Measurements from ENCODE around the gene CACNG5. TPM values are rescaled to one million over a fixed set of nuclear protein-coding genes. Genes with fewer than 3 reads are reported as not detected.

Gene CACNG5
- total RNA-seq, 1 donor from 2014 or later = not detected

GRCh38 chr17:66850692-66851091 is 15.8 kb downstream of the CACNG5 start:
- Mint-ChIP-seq H3K27ac (ENCODE audit: unreplicated experiment) (no peak overlapping the region), H3K4me3 (ENCODE audit: unreplicated experiment) (no peak overlapping the region), H3K4me1 (ENCODE audit: unreplicated experiment) (no peaks in the 10 kb centered on the region), H3K27me3 (ENCODE audit: unreplicated experiment) (peaks cover 27% of the 10 kb centered on the region), H3K9me3 (ENCODE audit: unreplicated experiment) (peaks cover 8% of the 10 kb centered on the region), H3K36me3 (ENCODE audit: unreplicated experiment) (no peaks in the 10 kb centered on the region)
- TF ChIP-seq CTCF (IDR thresholded peaks at IDR 0.05) = no peak
- DNase-seq (ENCODE audit: extremely low spot score, unreplicated experiment) = no peak

DNA sequence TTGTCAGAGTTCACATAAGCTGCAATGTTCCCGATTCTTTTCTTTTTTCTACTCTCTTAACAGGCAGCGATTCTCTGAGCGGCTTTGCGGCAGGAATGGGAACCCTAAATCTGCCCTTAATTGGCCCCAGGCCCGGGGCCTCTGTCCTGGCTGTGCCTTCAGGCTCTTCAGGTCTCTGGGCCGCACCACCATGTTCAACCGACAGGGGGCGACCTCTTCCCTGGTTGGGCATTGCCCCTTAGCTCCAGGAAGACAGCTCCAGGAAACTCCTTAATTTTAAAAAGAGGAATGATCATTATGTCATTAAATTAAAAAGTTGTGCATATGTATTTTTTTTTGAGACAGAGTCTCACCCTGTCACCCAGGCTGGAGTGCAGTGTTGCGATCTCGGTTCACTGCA is 20.3 kb downstream of the CACNG5 start:
- DNase-seq (ENCODE audit: extremely low spot score, unreplicated experiment) = no peak
- no peak overlapping the region for H3K27ac Mint-ChIP-seq (ENCODE audit: unreplicated experiment)
- H3K4me3 Mint-ChIP-seq (ENCODE audit: unreplicated experiment) = no peak overlapping the region
- H3K36me3 Mint-ChIP-seq (ENCODE audit: unreplicated experiment) = no peaks in the 10 kb centered on the region
- H3K27me3 Mint-ChIP-seq (ENCODE audit: unreplicated experiment) = peaks cover 34% of the 10 kb centered on the region
- peaks cover 8% of the 10 kb centered on the region for H3K9me3 Mint-ChIP-seq (ENCODE audit: unreplicated experiment)
- no peak for TF ChIP-seq CTCF (IDR thresholded peaks at IDR 0.05)
- no peaks in the 10 kb centered on the region for H3K4me1 Mint-ChIP-seq (ENCODE audit: unreplicated experiment)

DNA sequence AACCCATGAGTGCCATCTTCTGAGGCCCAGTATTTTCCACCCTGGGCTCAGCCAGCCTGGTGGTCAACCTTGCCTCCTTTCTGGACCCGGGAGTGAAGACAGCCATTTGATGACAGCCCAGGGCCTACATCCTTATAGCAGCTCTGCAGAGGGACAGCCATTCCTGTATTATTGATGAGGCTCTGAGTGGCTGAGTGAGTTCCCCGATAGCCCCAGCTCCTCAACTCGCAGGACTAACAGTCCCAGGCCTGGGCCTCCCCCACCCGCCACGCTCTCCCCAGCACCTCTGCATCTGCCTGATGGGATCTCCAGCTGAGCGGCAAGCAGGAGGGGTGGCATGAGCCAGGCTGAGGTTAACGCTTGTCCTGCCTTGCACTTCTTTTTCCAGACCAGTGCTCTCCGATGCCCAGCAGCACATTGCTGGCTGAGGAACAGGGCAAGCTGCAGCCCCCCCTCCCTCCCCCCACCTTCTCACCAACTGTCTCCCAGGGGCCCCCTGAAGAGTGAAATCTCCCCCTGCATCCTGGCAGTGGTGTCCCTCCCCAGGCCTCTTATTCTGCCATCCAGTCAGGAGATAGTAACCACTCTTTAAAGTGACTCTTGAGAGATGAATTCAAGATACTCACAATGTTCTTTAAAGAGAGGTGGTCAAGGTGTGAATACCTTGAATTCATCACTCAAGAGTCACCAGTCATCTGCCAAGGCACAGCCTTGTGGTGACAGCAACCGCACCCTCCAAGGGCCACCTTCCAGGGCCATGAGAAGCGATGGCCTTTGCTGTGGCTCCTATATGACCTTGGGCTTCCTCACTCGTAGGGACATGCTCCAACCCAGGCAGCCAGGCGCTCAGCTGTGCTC is 23.5 kb downstream of the CACNG5 start:
- no peak overlapping the region for H3K27ac Mint-ChIP-seq (ENCODE audit: unreplicated experiment)
- no peak for TF ChIP-seq CTCF (IDR thresholded peaks at IDR 0.05)
- H3K27me3 Mint-ChIP-seq (ENCODE audit: unreplicated experiment) = peaks cover 33% of the 10 kb centered on the region
- peaks cover 8% of the 10 kb centered on the region for H3K9me3 Mint-ChIP-seq (ENCODE audit: unreplicated experiment)
- H3K36me3 Mint-ChIP-seq (ENCODE audit: unreplicated experiment) = no peaks in the 10 kb centered on the region
- H3K4me3 Mint-ChIP-seq (ENCODE audit: unreplicated experiment) = no peak overlapping the region
- H3K4me1 Mint-ChIP-seq (ENCODE audit: unreplicated experiment) = no peaks in the 10 kb centered on the region
- no peak for DNase-seq (ENCODE audit: extremely low spot score, unreplicated experiment)

DNA sequence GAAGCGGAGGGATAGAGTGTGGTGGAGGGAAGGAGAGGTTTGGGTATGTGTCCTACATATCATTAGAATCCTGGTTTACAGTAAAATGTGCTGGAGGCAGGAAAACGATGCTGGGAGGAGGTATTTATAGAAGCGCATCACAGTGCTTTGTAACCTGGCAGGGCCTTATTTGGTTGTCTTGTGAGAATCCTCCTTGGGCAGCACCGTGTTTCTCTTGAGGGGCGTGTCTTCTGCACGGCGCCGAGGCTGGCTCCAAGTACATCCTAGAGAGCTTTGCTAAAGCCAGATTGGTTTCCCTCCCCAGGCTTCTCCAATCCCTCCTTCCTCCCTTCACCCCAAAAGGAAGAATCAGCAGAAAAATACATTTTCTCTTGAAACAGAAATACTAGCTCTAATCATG is 24.4 kb downstream of the CACNG5 start:
- Mint-ChIP-seq H3K9me3 (ENCODE audit: unreplicated experiment) (peaks cover 8% of the 10 kb centered on the region), H3K4me3 (ENCODE audit: unreplicated experiment) (no peak overlapping the region), H3K27ac (ENCODE audit: unreplicated experiment) (no peak overlapping the region), H3K27me3 (ENCODE audit: unreplicated experiment) (peaks cover 42% of the 10 kb centered on the region), H3K4me1 (ENCODE audit: unreplicated experiment) (no peaks in the 10 kb centered on the region), H3K36me3 (ENCODE audit: unreplicated experiment) (no peaks in the 10 kb centered on the region)
- no peak for DNase-seq (ENCODE audit: extremely low spot score, unreplicated experiment)
- no peak for TF ChIP-seq CTCF (IDR thresholded peaks at IDR 0.05)

DNA sequence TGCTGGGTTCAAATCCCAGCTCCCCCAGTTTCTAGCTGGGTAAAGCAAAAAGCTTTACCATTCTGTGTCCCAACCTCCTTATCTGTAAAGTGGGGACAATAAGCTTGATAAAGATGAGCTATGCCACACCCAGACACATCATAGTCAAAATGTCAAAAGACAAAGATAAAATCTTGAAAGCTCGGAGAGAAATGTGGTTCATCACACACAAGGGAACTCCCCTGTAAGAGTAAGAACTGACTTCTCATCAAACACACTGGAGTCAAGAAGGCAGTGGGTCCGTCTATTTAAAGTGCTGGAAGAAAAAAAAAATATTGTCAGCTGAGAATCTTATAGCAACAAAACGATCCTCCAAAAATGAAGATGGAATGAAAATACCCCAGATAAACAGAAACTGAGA is 25.3 kb downstream of the CACNG5 start:
- no peaks in the 10 kb centered on the region for H3K36me3 Mint-ChIP-seq (ENCODE audit: unreplicated experiment)
- no peak overlapping the region for H3K27ac Mint-ChIP-seq (ENCODE audit: unreplicated experiment)
- peaks cover 1% of the 10 kb centered on the region for H3K9me3 Mint-ChIP-seq (ENCODE audit: unreplicated experiment)

More for the DNA sequence above, 25.3 kb downstream of the CACNG5 start:
- Mint-ChIP-seq H3K4me3 (ENCODE audit: unreplicated experiment) (no peak overlapping the region), H3K27me3 (ENCODE audit: unreplicated experiment) (peaks cover 48% of the 10 kb centered on the region), H3K4me1 (ENCODE audit: unreplicated experiment) (no peaks in the 10 kb centered on the region)
- no peak for TF ChIP-seq CTCF (IDR thresholded peaks at IDR 0.05)
- DNase-seq (ENCODE audit: extremely low spot score, unreplicated experiment) = no peak

Data from osteocyte (in vitro differentiated cells).